ENCODE data around the gene CAMKK1. TPM values are rescaled to one million over a fixed set of nuclear protein-coding genes. Genes with fewer than 3 reads are reported as not detected.

The CAMKK1 gene
- total RNA-seq, 1 experiment from 2014 or later, result 1.7 TPM

GRCh38 chr17:3826191-3826590 lies 66.7 kb downstream of the CAMKK1 start:
- DNase-seq, result no peak
- Mint-ChIP-seq H3K27me3 (ENCODE audit: unreplicated experiment) (no peaks in the 10 kb centered on the region), H3K4me3 (ENCODE audit: low read depth, unreplicated experiment) (no peak overlapping the region), H3K27ac (ENCODE audit: unreplicated experiment) (no peak overlapping the region), H3K36me3 (ENCODE audit: insufficient read depth, unreplicated experiment) (peaks cover 6% of the 10 kb centered on the region), H3K9me3 (ENCODE audit: low read depth, unreplicated experiment) (no peaks in the 10 kb centered on the region), H3K4me1 (ENCODE audit: low read depth, unreplicated experiment) (no peaks in the 10 kb centered on the region)
- no TSS peak for BruUV-seq (replicated peaks)
- TF ChIP-seq, protein P1, sequence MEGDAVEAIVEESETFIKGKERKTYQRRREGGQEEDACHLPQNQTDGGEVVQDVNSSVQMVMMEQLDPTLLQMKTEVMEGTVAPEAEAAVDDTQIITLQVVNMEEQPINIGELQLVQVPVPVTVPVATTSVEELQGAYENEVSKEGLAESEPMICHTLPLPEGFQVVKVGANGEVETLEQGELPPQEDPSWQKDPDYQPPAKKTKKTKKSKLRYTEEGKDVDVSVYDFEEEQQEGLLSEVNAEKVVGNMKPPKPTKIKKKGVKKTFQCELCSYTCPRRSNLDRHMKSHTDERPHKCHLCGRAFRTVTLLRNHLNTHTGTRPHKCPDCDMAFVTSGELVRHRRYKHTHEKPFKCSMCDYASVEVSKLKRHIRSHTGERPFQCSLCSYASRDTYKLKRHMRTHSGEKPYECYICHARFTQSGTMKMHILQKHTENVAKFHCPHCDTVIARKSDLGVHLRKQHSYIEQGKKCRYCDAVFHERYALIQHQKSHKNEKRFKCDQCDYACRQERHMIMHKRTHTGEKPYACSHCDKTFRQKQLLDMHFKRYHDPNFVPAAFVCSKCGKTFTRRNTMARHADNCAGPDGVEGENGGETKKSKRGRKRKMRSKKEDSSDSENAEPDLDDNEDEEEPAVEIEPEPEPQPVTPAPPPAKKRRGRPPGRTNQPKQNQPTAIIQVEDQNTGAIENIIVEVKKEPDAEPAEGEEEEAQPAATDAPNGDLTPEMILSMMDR (IDR thresholded peaks at IDR 0.05; ENCODE audit: unreplicated experiment), result no peak
- intact Hi-C loops (cut with micrococcal nuclease; ENCODE audit: unreplicated experiment), result no loop called here
- CTCF ChIA-PET, result interaction anchor here (2.2 kb wide), 1 partner anchor 89 kb away, joined by 7 read pairs; no protein-coding TSS in a partner anchor

GRCh38 chr17:3821101-3821500 lies 71.8 kb downstream of the CAMKK1 start:
- TF ChIP-seq, protein P1 (IDR thresholded peaks at IDR 0.05; ENCODE audit: unreplicated experiment), result no peak
- BruUV-seq (replicated peaks), result no TSS peak
- no peak overlapping the region for H3K4me3 Mint-ChIP-seq (ENCODE audit: low read depth, unreplicated experiment)
- H3K9me3 Mint-ChIP-seq (ENCODE audit: low read depth, unreplicated experiment), result no peaks in the 10 kb centered on the region
- CTCF ChIA-PET, result no interaction called here
- no peaks in the 10 kb centered on the region for H3K4me1 Mint-ChIP-seq (ENCODE audit: low read depth, unreplicated experiment)
- H3K27ac Mint-ChIP-seq (ENCODE audit: unreplicated experiment), result no peak overlapping the region
- intact Hi-C loops (cut with micrococcal nuclease; ENCODE audit: unreplicated experiment), result no loop called here
- no peaks in the 10 kb centered on the region for H3K36me3 Mint-ChIP-seq (ENCODE audit: insufficient read depth, unreplicated experiment)
- no peak for DNase-seq
- H3K27me3 Mint-ChIP-seq (ENCODE audit: unreplicated experiment), result no peaks in the 10 kb centered on the region

GRCh38 chr17:3818786-3819185 lies 74.1 kb downstream of the CAMKK1 start:
- Mint-ChIP-seq H3K27ac (ENCODE audit: unreplicated experiment) (no peak overlapping the region), H3K36me3 (ENCODE audit: insufficient read depth, unreplicated experiment) (no peaks in the 10 kb centered on the region), H3K9me3 (ENCODE audit: low read depth, unreplicated experiment) (no peaks in the 10 kb centered on the region), H3K4me1 (ENCODE audit: low read depth, unreplicated experiment) (no peaks in the 10 kb centered on the region), H3K27me3 (ENCODE audit: unreplicated experiment) (no peaks in the 10 kb centered on the region), H3K4me3 (ENCODE audit: low read depth, unreplicated experiment) (no peak overlapping the region)
- TF ChIP-seq, protein P1 (IDR thresholded peaks at IDR 0.05; ENCODE audit: unreplicated experiment), result no peak
- CTCF ChIA-PET, result no interaction called here
- DNase-seq, result no peak
- intact Hi-C loops (cut with micrococcal nuclease; ENCODE audit: unreplicated experiment), result no loop called here
- no TSS peak for BruUV-seq (replicated peaks)

- CTCF ChIA-PET, result no interaction called here
- TF ChIP-seq, protein P1 (IDR thresholded peaks at IDR 0.05; ENCODE audit: unreplicated experiment), result no peak
- Mint-ChIP-seq H3K27ac (ENCODE audit: unreplicated experiment) (no peak overlapping the region), H3K4me3 (ENCODE audit: low read depth, unreplicated experiment) (no peak overlapping the region), H3K27me3 (ENCODE audit: unreplicated experiment) (no peaks in the 10 kb centered on the region), H3K4me1 (ENCODE audit: low read depth, unreplicated experiment) (no peaks in the 10 kb centered on the region), H3K36me3 (ENCODE audit: insufficient read depth, unreplicated experiment) (no peaks in the 10 kb centered on the region), H3K9me3 (ENCODE audit: low read depth, unreplicated experiment) (no peaks in the 10 kb centered on the region)
- no peak for DNase-seq
- intact Hi-C loops (cut with micrococcal nuclease; ENCODE audit: unreplicated experiment), result no loop called here
- BruUV-seq (replicated peaks), result no TSS peak
Measured at GRCh38 chr17:3817851-3818605, 74.8 kb downstream of the CAMKK1 start.
